Erythroblast (primary cell): ENCODE data around the gene MYO5C.

ENCODE experiments used
- GATA1 ChIP-seq: IDR thresholded peaks from 2 replicates; pipeline ENCODE4 v1.6.1; 2011; ENCODE audit warnings: low read depth, mild to moderate bottlenecking, control low read depth, low read length, moderate library complexity
- POLR2A ChIP-seq: IDR thresholded peaks from 2 replicates; pipeline ENCODE4 v1.6.1; 2011; ENCODE audit warnings: mild to moderate bottlenecking, low read length

- TF ChIP-seq POLR2A (no peak), GATA1 (no peak)
Observed at GRCh38 chr15:52303093-52303772, 7.6 kb upstream of the MYO5C start.
